HG03469 (cell line): ENCODE data around the gene OGT.
"Not testable (repeated sequence)": the region's sequence is repeated elsewhere in the genome, so short reads cannot be mapped to it uniquely, and the experiment has no call there.

Experiments
- ATAC-seq: cut with Tn5 transposase; IDR thresholded peaks from one replicate; pipeline ENCODE4 v1.9.1; 2021; ENCODE audit warnings: mild to moderate bottlenecking, moderate library complexity, moderate number of reproducible peaks; ENCODE audit not compliant: unreplicated experiment

Gene OGT

DNA sequence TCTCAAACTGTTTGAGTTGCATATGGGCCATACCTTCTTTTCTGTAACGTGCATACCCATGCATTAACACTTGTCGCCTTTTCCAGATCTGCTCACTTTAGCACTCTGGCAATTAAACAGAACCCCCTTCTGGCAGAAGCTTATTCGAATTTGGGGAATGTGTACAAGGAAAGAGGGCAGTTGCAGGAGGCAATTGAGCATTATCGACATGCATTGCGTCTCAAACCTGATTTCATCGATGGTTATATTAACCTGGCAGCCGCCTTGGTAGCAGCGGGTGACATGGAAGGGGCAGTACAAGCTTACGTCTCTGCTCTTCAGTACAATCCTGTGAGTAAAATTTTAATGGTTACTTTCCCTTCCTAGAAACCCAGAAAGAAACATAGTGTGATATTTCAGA lies 4.8 kb downstream of the OGT start:
- no peak for ATAC-seq

DNA sequence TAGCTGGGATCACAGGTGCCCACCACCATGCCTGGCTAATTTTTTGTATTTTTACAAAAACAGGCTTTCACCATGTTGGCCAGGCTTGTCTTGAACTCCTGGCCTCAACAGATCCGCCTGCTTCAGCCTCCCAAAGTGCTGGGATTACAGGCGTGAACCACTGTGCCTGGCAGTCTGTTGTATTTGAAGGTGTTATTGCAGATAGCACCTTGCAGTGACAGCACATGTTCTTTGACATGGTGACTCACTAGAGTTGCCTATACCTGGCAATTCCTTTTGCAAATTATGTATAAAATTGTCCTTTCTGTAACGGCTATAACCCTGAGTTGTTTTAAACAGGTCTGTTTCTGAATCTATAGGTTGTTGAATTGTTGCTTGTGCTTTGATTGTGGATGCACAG lies 7.9 kb downstream of the OGT start:
- ATAC-seq, result no peak

DNA sequence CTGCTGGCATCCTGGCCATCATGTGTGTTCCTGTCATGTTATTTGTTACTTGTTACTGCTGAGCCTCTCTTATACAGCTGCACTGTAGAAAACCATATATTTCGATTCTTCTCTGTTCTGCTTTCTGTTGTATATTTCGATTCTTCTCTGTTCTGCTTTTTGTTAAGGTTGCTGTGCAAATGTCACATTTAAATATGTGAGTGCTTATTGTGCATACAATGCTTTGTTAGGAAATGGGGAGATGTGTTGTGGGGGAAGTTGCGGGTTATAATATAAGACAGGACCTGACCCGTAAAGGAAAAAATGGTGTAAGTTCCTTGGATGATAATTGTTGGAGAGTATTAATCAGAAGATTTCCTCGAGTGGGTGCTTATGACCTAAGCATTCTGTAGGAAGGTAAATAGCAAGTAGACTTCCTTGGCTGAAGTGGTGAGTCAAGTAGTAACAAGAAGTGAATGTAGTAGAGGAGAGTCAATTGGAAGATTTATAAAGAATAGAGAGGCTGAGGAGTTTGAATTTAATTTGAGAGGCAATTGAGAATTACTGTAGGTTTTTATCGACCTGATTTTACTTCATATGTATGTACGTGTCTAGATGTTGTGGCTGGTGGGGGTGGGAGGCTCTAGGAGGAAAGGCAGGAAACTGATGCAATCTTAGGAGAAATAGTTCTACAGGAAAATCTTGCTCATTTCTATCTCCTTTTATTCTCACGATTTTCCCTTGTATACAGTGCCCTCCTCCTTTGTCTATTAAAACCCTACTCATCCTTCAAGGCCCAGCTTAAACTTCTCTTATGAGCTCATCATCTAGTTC lies 8.5 kb downstream of the OGT start:
- ATAC-seq, result peak; percentile 66

DNA sequence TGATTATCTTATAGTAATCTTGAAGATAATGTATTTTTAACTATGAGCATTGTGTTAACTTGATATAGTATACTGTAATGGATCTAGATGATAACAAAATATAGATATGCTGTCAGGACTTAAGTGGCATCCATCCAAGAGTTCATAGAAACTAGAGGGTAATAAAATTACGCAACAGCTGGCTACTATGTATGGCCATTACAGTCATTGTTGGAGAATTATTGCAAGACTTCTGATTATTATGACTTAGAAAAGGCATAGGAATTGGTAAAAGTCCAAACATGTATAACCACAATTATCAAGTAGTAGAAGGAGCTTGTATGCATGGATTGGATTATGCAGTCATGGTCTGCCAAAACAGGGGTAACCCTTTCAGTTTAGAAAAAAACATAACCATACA lies 9.5 kb downstream of the OGT start:
- no peak for ATAC-seq

DNA sequence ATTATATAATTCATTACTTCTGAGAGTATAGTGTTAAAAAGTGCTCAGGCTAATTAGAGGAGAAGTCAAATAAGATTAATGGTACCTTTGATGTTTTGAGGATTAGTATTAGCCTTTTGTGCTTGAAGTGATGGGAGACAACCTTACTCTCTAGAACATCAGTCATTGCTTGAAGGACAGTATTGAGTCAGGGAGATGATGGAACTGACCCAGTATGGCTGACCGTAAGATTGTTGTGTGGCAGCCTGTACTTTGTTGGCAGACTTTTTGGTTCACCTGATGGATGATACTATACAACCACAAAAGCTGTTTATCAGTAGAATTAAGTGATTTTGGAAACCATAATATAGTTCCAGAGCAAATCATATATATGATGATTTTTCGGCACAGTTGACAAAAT lies 9.9 kb downstream of the OGT start:
- no peak for ATAC-seq

GRCh38 chrX:71543316-71543715 lies 10.4 kb downstream of the OGT start:
- no peak for ATAC-seq

DNA sequence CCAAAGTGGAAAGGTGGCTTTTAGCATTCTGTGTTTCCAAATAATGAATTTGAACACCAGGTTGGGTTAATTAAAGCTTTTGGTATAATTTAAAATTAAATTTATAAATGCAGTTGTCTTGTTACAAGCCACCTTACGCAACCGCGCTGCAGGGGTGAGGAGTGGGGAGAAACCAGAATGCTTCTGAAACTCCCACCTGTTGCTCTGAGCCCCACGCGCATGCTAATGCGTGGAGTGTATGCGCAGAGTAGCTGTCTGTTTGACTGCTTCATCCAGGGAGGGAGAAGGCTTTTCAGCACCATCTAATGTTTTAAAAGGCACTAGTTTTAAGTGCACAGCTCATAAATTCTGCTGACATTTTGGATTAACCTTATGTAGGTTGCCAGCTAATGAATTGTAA lies 12.5 kb downstream of the OGT start:
- no peak for ATAC-seq

DNA sequence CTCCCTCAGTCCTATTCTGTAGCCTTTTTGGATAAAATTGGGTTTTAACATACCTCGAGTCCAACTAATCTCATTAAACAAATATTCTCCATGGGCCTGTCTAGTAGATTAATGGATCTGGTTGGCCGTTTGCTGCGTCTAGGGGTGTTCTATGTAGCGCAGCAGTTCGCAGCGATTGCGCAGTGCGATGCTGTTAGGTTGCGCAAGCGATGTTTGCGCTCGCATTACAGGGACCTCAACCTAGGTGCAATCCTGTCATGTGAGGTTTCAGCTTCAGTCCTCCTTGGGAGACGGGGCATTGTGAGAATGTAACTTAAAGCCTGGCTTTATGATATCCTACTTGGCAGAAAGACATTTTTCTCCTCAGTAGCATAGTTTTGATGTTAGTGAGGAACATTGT lies 14.0 kb downstream of the OGT start:
- no peak for ATAC-seq

DNA sequence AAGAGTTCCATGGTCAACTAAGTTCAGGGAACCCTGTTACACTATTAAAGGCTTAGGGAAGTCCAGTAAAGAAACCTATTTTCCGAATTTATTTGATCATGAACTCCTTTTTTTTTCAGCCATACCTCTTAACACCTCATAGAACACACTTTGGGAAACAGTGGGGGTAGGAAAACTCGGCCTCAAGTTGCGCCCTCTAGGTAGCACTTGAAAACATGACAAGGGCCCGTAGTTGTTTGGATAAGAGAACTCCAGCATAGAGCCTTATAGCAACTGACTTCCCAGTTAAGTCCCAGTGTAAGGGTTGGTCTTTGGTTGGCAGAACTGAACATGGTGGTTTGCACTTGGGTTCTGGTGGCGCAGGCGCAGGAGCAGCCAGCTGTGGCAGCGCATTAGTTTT lies 14.4 kb downstream of the OGT start:
- ATAC-seq, result no peak

- ATAC-seq, result no peak
Observed at GRCh38 chrX:71549986-71550385, 17.1 kb downstream of the OGT start.

DNA sequence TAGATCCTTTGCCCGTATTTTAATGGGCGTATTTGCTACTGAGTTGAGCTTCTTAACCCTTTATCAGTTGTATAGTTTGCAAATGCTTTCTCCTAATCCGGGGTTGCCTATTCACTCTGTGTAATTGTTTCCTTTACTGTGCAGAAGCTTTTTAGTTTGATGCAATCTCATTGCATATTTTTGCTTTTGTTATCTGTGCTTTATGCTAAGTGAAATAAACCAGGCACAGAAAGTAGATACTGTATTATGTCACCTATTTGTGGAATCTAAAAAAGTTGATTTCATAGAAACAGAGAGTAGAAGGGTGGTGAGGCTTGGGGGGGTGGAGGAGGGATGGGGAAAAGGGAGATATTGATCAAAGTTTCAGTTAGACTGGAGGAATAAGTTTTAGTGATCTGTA lies 17.7 kb downstream of the OGT start:
- ATAC-seq, result no peak

DNA sequence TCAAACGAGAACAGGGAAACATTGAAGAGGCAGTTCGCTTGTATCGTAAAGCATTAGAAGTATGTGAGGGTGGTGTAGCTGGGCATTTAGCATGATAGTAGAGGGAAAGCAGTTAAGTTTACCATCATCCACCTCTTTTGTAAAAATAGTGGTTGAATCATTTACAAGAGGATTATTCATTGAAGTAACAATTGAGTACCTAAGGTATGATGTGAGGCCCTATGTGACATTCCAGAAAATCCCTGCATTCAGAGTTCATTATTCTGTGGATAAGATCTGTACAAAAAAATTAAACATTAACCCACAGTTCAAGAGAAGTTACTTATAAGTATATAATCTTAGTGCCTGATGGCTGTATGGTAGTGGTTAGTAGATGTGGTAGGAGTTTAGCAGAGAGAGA lies 23.1 kb downstream of the OGT start:
- ATAC-seq, result no peak

DNA sequence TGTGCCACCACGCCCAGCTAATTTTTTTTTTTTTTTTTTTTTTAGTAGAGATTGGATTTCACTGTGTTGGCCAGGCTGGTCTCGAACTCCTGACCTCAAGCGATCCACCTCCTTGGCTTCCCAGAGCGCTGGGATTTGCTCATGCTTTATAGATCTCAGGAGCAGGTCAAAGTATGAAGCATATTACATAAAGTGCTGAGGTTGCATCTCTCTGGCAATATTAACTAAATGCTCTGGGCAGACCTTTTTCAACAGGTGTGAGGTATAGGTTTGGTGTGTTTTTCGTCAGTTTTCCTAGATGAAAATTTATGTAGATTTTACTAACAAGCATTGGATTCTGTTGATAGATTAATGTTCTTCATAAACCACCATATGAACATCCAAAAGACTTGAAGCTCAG lies 26.0 kb downstream of the OGT start:
- ATAC-seq, result no peak

GRCh38 chrX:71559773-71560172 lies 26.9 kb downstream of the OGT start:
- not testable (repeated sequence) for ATAC-seq

- no peak for ATAC-seq
Observed at GRCh38 chrX:71563921-71564320, 31.0 kb downstream of the OGT start.

DNA sequence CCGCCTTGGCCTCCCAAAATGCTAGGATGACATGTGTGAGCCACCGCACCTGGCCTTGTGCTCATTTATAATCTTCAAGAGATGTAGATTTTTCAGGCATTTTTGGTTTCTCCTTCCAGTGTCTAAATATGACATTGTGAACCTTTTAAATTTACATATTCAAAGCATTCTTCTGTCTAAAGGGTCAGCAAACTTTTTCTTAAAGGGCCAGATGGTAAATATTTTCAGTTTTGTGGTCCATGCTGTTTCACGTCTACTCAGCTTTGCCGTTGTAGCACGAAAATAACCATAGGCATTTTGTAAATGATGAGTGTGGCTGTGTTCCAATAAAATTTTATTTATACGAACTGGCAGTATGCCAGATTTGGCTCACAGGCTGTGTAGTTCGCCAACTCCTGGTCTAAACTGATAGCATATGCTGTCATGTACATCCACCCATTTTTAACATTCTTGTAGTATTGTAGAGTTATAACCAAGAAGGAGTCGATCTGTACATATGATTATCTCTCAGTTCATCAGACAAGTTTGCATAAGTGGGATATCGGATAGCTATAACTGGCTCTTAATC lies 32.7 kb downstream of the OGT start:
- ATAC-seq, result no peak

DNA sequence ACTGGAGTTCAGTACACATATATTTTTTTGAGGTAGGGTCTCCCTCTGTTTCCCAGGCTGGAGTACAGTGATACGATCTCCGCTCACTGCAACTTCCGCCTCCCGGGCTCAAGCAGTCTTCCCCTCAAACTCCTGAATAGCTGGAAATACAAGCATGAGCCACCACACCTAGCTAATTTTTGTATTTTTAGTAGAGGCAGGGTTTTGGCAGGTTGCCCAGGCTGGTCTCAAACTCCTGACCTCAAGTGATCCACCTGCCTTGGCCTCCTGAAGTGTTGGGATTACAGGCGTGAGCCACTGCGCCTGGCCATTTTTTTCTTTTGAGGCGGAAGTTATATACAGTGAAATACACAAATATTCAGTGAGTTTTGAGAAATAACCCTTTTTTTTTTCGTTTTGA lies 38.5 kb downstream of the OGT start:
- not testable (repeated sequence) for ATAC-seq

- ATAC-seq, result no peak
Observed at GRCh38 chrX:71573590-71573989, 40.7 kb downstream of the OGT start.

- ATAC-seq, result no peak
Observed at GRCh38 chrX:71577682-71578081, 44.8 kb downstream of the OGT start.

GRCh38 chrX:71578253-71579135 lies 45.6 kb downstream of the OGT start, which contains the start of gene GCNA:
Gene GCNA, plus strand, starts transcription at chrX:71578437. Its CDS starts 2,385 bp downstream, at chrX:71580822.
- no peak for ATAC-seq

DNA sequence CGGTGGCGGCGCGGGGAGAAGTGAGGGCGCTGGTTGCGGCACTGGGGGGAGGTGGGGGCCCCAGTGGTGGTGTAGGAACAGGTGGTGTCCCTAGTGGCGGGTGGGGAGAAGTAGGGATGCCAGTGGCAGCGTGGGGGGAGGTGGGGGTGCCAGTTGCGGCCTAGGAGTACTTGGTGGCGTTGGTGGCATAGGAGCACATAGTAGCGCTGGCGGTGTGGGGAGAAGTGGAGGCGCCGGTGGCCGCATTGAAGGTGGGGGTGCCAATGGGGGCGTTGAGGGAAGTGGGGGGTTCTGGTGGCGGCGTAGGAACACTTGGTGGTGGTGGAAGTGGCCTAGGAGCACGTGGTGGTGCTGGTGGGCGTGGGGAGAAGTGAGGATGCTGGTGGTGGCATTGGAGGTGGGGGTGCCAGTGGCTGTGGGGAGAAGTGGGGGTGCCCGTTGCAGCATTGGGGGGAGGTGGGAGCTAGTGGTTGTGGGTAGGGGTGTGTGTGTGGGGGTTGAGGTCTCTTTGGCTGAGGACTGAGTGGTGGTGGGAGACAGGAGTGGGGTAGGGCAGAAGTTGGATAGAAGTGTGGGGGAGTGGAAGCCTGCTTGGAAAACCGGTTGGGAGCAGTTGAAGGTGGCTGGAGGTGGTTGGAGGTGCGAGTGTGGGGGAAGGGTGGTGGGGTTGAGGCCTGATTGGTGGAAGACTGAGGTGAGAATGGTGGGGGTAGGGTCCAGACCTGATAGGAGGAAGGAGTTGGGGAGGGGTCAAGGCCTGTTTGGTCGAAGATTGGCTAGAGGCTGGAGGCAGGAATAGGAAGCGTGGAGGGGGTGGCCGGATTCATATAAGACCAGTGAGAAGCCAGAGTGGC lies 46.5 kb downstream of the OGT start:
- ATAC-seq, result no peak
